ENCODE measurements around the gene MDM2.

GRCh38 chr12:68835333-68835908 lies 27.4 kb downstream of the MDM2 start:
- TF ChIP-seq CTCF (IDR thresholded peaks at IDR 0.05), result no peak
- TF ChIP-seq POLR2A (IDR thresholded peaks at IDR 0.05), result no peak
- TF ChIP-seq POLR2AphosphoS5 (IDR thresholded peaks at IDR 0.05), result no peak
- no peak for TF ChIP-seq EP300 (IDR thresholded peaks at IDR 0.05)

All from gastroesophageal sphincter (tissue), 3 donors.